PFSK-1 (cell line): ENCODE data around the gene LRBA.

ENCODE experiments used
- POLR2AphosphoS5 ChIP-seq: IDR thresholded peaks from 2 replicates; pipeline ENCODE4 v1.6.1; 2012; ENCODE audit warnings: low read depth, mild to moderate bottlenecking, control low read depth, low read length, moderate library complexity
- REST ChIP-seq, 2 experiments: IDR thresholded peaks; 2 replicates each; pipeline versions ENCODE4 v1.6.1 to v1.8.0; 2011 to 2012; ENCODE audit warnings: low read depth in 2 of 2, low read length in 2 of 2, control low read depth in 1 of 2, inconsistent platforms in 1 of 2, mild to moderate bottlenecking in 1 of 2, moderate library complexity in 1 of 2; ENCODE audit not compliant: insufficient read depth in 1 of 2
- SIN3A ChIP-seq: IDR thresholded peaks from 2 replicates; pipeline ENCODE4 v1.6.1; 2012; ENCODE audit warnings: mild to moderate bottlenecking, low read length, moderate library complexity, borderline replicate concordance; ENCODE audit not compliant: insufficient read depth
- TAF1 ChIP-seq: IDR thresholded peaks from 2 replicates; pipeline ENCODE4 v1.6.1; 2012; ENCODE audit warnings: low read length, control low read depth, borderline replicate concordance; ENCODE audit not compliant: insufficient read depth

GRCh38 chr4:150476776-150477175 is 538.3 kb downstream of the LRBA start:
- TF ChIP-seq REST (IDR thresholded peaks at IDR 0.05; ENCODE audit: insufficient read depth in 1 of 2, low read depth in 2 of 2, low read length in 2 of 2), result no peak
- no peak for TF ChIP-seq SIN3A
- no peak for TF ChIP-seq POLR2AphosphoS5
- TF ChIP-seq TAF1, result no peak
